Left ventricle myocardium inferior (tissue), 1 donor: ENCODE measurements around the gene RFX6. TPM values are rescaled to one million over a fixed set of nuclear protein-coding genes. Genes with fewer than 3 reads are reported as not detected.
"Not testable (repeated sequence)": the region's sequence is repeated elsewhere in the genome, so short reads cannot be mapped to it uniquely, and the experiment has no call there.

Experiments
- DNase-seq: peaks from one replicate; pipeline ENCODE4 v3.0.0-alpha.2; 2020
- H3K27ac ChIP-seq: fragments of 200-600 bp; replicated peaks from 2 replicates; pipeline ENCODE4 v1.8.0; 2021
- H3K27me3 ChIP-seq: fragments of 200-600 bp; 2 replicates; pipeline ENCODE4 v1.8.0; 2021; ENCODE audit warnings: low read depth
- H3K36me3 ChIP-seq: fragments of 200-600 bp; 2 replicates; pipeline ENCODE4 v1.8.0; 2021
- H3K4me1 ChIP-seq: fragments of 200-600 bp; 2 replicates; pipeline ENCODE4 v1.8.0; 2021
- H3K4me3 ChIP-seq: fragments of 200-600 bp; 2 replicates; pipeline ENCODE4 v1.8.0; 2021; ENCODE audit warnings: mild to moderate bottlenecking, moderate library complexity
- H3K9me3 ChIP-seq: fragments of 200-600 bp; replicated peaks from 2 replicates; pipeline ENCODE4 v1.8.0; 2021
- intact Hi-C: fragments of 100-400 bp; cut with micrococcal nuclease; formaldehyde crosslinking; loops from one replicate; pipeline ENCODE4 v1.11.0; 2022
- long read RNA-seq: library from polyadenylated mRNA; unstranded; transcript quantifications from one replicate; pipeline ENCODE4 v2.0.0, GENCODE V29; 2021
- total RNA-seq: library from RNA; stranded (reverse); fragmentation: NEBNext Ultra II Directional; extraction: Animal tissue kit (Norgen Biotek cat#: 25700); gene quantifications from one replicate; pipeline ENCODE4 v1.2.1, GENCODE V29; 2021
- TF ChIP-seq, protein P1 (sequence below): fragments of 200-600 bp; IDR thresholded peaks from 2 replicates; pipeline ENCODE4 v1.8.0; 2021; ENCODE audit warnings: antibody characterized with exemption, mild to moderate bottlenecking, borderline replicate concordance
- donor health status: DM: no; HTN: yes; CAD: no; lungs with severe emphysema.

RFX6 gene, protein sequence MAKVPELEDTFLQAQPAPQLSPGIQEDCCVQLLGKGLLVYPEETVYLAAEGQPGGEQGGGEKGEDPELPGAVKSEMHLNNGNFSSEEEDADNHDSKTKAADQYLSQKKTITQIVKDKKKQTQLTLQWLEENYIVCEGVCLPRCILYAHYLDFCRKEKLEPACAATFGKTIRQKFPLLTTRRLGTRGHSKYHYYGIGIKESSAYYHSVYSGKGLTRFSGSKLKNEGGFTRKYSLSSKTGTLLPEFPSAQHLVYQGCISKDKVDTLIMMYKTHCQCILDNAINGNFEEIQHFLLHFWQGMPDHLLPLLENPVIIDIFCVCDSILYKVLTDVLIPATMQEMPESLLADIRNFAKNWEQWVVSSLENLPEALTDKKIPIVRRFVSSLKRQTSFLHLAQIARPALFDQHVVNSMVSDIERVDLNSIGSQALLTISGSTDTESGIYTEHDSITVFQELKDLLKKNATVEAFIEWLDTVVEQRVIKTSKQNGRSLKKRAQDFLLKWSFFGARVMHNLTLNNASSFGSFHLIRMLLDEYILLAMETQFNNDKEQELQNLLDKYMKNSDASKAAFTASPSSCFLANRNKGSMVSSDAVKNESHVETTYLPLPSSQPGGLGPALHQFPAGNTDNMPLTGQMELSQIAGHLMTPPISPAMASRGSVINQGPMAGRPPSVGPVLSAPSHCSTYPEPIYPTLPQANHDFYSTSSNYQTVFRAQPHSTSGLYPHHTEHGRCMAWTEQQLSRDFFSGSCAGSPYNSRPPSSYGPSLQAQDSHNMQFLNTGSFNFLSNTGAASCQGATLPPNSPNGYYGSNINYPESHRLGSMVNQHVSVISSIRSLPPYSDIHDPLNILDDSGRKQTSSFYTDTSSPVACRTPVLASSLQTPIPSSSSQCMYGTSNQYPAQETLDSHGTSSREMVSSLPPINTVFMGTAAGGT
- not detected for total RNA-seq
- long read RNA-seq: 0 reads

DNA sequence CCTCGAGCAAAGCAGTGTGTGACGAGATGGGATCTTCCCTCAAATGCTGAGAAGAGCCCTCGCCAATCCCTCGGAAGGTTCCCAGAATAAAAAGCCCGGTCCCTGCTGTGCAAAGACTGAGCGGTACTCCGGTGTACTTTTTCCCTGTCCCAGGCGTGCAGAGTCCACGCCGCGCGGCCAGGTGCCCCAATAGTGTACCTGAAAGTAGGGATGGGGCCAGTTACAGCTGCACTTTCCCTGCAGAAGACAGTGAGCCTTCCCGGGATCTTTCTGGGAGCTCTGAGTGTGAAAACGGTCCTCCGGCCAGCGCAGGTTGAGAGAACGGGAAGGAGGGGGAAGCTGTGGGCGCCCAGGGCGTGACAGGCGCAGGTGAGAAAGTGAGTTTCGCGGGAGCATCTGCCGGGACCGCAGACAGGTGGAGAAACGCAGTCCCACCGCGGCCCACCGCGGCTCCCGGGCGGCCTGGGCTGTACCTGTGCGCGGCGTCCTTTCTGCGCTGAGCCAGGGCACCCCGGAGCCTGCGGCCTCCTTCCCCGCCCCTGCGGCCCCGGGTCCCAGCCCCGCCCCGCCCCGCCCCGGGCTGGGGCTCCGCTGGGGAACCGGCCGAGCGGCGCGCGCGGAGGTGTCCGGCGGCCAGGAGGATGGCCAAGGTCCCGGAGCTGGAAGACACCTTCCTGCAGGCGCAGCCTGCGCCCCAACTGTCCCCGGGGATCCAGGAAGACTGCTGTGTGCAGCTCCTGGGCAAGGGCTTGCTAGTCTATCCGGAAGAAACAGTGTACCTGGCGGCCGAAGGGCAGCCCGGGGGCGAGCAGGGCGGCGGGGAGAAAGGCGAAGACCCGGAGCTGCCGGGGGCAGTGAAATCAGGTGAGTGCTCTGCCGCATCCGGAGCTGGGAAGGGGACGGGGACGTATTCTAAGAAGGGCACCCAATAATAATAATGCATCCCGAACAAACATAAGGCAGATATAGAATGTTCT, at the start of gene RFX6:
Gene RFX6 (plus strand): TSS at position 608 of the 977 bp plus-strand sequence. CDS start 34 bp downstream, at position 642.
- Histone ChIP-seq H3K4me1 (peaks cover 13% of the 10 kb centered on the region), H3K4me3 (peak within 1 kb of the TSS; percentile 56), H3K36me3 (no peaks in the 10 kb centered on the region), H3K27ac (no peak within 1 kb of the TSS), H3K9me3 (peaks cover 11% of the 10 kb centered on the region), H3K27me3 (peaks cover 75% of the 10 kb centered on the region)
- DNase-seq: no peak
- TF ChIP-seq, protein P1, sequence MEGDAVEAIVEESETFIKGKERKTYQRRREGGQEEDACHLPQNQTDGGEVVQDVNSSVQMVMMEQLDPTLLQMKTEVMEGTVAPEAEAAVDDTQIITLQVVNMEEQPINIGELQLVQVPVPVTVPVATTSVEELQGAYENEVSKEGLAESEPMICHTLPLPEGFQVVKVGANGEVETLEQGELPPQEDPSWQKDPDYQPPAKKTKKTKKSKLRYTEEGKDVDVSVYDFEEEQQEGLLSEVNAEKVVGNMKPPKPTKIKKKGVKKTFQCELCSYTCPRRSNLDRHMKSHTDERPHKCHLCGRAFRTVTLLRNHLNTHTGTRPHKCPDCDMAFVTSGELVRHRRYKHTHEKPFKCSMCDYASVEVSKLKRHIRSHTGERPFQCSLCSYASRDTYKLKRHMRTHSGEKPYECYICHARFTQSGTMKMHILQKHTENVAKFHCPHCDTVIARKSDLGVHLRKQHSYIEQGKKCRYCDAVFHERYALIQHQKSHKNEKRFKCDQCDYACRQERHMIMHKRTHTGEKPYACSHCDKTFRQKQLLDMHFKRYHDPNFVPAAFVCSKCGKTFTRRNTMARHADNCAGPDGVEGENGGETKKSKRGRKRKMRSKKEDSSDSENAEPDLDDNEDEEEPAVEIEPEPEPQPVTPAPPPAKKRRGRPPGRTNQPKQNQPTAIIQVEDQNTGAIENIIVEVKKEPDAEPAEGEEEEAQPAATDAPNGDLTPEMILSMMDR: no peak
- intact Hi-C loops: no loop called here

GRCh38 chr6:116827561-116828240, 49.3 kb upstream of the RFX6 start:
- intact Hi-C loops: no loop called here
- no peak for DNase-seq
- TF ChIP-seq, protein P1: no peak
- no peaks in the 10 kb centered on the region for H3K36me3 ChIP-seq
- no peaks in the 10 kb centered on the region for H3K4me1 ChIP-seq
- H3K27me3 ChIP-seq: no peaks in the 10 kb centered on the region
- no peak overlapping the region for H3K4me3 ChIP-seq
- no peak overlapping the region for H3K27ac ChIP-seq
- H3K9me3 ChIP-seq: peaks cover 33% of the 10 kb centered on the region

DNA sequence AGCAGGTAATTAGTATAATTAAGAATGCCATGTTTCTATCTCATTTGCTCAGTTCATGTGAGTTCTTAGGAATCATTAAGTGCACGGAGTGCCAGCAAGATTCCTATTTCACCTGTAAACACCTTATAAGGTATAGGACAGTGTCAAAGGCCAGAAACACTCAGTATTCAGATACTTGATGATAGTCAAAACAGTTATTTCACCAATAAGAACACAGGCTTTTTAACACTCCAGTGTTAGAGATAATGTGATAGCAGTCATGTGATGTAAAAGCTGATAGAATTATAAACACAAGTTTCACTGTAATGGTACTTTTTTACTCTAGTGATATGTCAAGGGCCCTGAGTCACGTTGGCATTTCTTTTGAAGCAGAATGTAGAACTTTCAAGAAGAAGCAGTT, 48.1 kb upstream of the RFX6 start, which contains the start of gene GPRC6A:
Gene GPRC6A (minus strand): TSS at position 101 of the 400 bp plus-strand sequence. CDS start 70 bp downstream, at position 31.
- Histone ChIP-seq H3K27me3 (no peaks in the 10 kb centered on the region), H3K4me1 (no peaks in the 10 kb centered on the region), H3K36me3 (no peaks in the 10 kb centered on the region), H3K27ac (no peak within 1 kb of the TSS), H3K9me3 (peaks cover 20% of the 10 kb centered on the region), H3K4me3 (no peak within 1 kb of the TSS)
- DNase-seq: no peak
- intact Hi-C loops: no loop called here
- TF ChIP-seq, protein P1: no peak

- H3K9me3 ChIP-seq, H3K4me3 ChIP-seq, DNase-seq, intact Hi-C loops, H3K36me3 ChIP-seq, H3K27me3 ChIP-seq, H3K27ac ChIP-seq, H3K4me1 ChIP-seq: not testable (repeated sequence)
Observed at GRCh38 chr6:116834526-116834925, 42.5 kb upstream of the RFX6 start.

GRCh38 chr6:116836606-116837342, 40.3 kb upstream of the RFX6 start:
- no peaks in the 10 kb centered on the region for H3K4me1 ChIP-seq
- DNase-seq: no peak
- H3K4me3 ChIP-seq: no peak overlapping the region
- intact Hi-C loops: no loop called here
- no peaks in the 10 kb centered on the region for H3K27me3 ChIP-seq
- no peaks in the 10 kb centered on the region for H3K36me3 ChIP-seq
- no peaks in the 10 kb centered on the region for H3K9me3 ChIP-seq
- TF ChIP-seq, protein P1: no peak
- H3K27ac ChIP-seq: no peak overlapping the region
